ENCODE results near the gene DCUN1D4.

DNA sequence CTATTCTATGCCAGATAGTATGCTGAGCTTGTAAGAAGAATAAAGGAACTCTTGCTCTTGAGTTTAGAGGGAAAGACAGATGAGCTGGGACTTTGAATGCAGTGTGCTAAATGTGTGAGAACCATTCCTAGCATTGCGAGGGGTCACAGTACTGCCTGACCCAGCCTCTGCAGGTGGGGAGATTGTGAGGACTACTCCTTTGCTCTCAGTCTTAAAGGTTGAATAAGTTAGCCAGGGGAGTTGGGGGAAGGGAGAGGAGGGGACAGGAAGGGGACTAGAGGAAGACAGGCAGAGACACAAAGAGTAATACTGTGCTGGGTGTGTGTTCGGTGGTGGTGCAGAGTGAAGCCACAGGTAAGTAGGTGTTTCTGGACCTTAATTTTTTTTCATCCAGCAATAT, 41.7 kb downstream of the DCUN1D4 start:
- TF ChIP-seq, protein P1, sequence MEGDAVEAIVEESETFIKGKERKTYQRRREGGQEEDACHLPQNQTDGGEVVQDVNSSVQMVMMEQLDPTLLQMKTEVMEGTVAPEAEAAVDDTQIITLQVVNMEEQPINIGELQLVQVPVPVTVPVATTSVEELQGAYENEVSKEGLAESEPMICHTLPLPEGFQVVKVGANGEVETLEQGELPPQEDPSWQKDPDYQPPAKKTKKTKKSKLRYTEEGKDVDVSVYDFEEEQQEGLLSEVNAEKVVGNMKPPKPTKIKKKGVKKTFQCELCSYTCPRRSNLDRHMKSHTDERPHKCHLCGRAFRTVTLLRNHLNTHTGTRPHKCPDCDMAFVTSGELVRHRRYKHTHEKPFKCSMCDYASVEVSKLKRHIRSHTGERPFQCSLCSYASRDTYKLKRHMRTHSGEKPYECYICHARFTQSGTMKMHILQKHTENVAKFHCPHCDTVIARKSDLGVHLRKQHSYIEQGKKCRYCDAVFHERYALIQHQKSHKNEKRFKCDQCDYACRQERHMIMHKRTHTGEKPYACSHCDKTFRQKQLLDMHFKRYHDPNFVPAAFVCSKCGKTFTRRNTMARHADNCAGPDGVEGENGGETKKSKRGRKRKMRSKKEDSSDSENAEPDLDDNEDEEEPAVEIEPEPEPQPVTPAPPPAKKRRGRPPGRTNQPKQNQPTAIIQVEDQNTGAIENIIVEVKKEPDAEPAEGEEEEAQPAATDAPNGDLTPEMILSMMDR (IDR thresholded peaks at IDR 0.05; ENCODE audit: insufficient read depth, low read length, poor library complexity, severe bottlenecking) = no peak
- no peak for TF ChIP-seq EZH2phosphoT487 (conservative IDR thresholded peaks at IDR 0.05; ENCODE audit: low read length)

Data from SU-DHL-6 (cell line).